SJSA1 (cell line): ENCODE measurements around the gene PRRT1. TPM values are rescaled to one million over a fixed set of nuclear protein-coding genes. Genes with fewer than 3 reads are reported as not detected.

Experiments
- DNase-seq, 2 experiments: peaks; one replicate each; pipeline ENCODE4 v3.0.0-alpha.2; 2015 to 2020; ENCODE audit warnings: low spot score in 2 of 2, low read depth in 1 of 2
- H3K27ac ChIP-seq: fragments of 250-450 bp; sonication (Bioruptor Pico); 2 replicates; pipeline ENCODE4 v1.5.1; 2020; ENCODE audit warnings: mild to moderate bottlenecking, moderate library complexity
- H3K27me3 ChIP-seq: fragments of 250-450 bp; sonication (Bioruptor Pico); replicated peaks from 2 replicates; pipeline ENCODE4 v1.5.1; 2020; ENCODE audit warnings: mild to moderate bottlenecking, moderate library complexity
- H3K36me3 ChIP-seq: fragments of 250-450 bp; sonication (Bioruptor Pico); 2 replicates; pipeline ENCODE4 v1.5.1; 2020; ENCODE audit warnings: mild to moderate bottlenecking
- H3K4me1 ChIP-seq: fragments of 250-450 bp; sonication (Bioruptor Pico); replicated peaks from 2 replicates; pipeline ENCODE4 v1.6.1; 2021; ENCODE audit warnings: mild to moderate bottlenecking
- H3K4me3 ChIP-seq: fragments of 250-450 bp; sonication (Bioruptor Pico); 2 replicates; pipeline ENCODE4 v1.5.1; 2020; ENCODE audit warnings: mild to moderate bottlenecking
- H3K9me3 ChIP-seq: fragments of 250-450 bp; sonication (Bioruptor Pico); replicated peaks from 2 replicates; pipeline ENCODE4 v1.5.1; 2020; ENCODE audit warnings: mild to moderate bottlenecking
- total RNA-seq: library from RNA; depleted of rRNA; stranded (reverse); fragments of >200 nt; shearing (Covaris generic); gene quantifications from 2 replicates; pipeline ENCODE4 v1.2.3, GENCODE V29; 2014

Gene PRRT1
- total RNA-seq, 1 experiment from 2014 or later, result not detected

- peaks cover 60% of the 10 kb centered on the region for H3K36me3 ChIP-seq
- no peak for DNase-seq
Measured at GRCh38 chr6:32183483-32184083, 31.8 kb upstream of the PRRT1 start.

GRCh38 chr6:32183030-32183429 is 31.3 kb upstream of the PRRT1 start:
- Histone ChIP-seq H3K9me3 (no peaks in the 10 kb centered on the region), H3K4me1 (peaks cover 8% of the 10 kb centered on the region), H3K4me3 (no peak overlapping the region), H3K36me3 (peaks cover 55% of the 10 kb centered on the region), H3K27ac (no peak overlapping the region), H3K27me3 (no peaks in the 10 kb centered on the region)
- DNase-seq, result no peak

More at GRCh38 chr6:32183483-32184083, 31.8 kb upstream of the PRRT1 start:
- H3K4me1 ChIP-seq, result peaks cover 14% of the 10 kb centered on the region
- no peak overlapping the region for H3K27ac ChIP-seq
- H3K9me3 ChIP-seq, result no peaks in the 10 kb centered on the region
- no peaks in the 10 kb centered on the region for H3K27me3 ChIP-seq
- H3K4me3 ChIP-seq, result no peak overlapping the region

- H3K4me1 ChIP-seq, result peaks cover 5% of the 10 kb centered on the region
- H3K27me3 ChIP-seq, result no peaks in the 10 kb centered on the region
- no peaks in the 10 kb centered on the region for H3K9me3 ChIP-seq
- peaks cover 50% of the 10 kb centered on the region for H3K36me3 ChIP-seq
- no peak overlapping the region for H3K27ac ChIP-seq
- no peak overlapping the region for H3K4me3 ChIP-seq
- no peak for DNase-seq
Measured at GRCh38 chr6:32182555-32182981, 30.8 kb upstream of the PRRT1 start.

GRCh38 chr6:32181915-32182529 is 30.3 kb upstream of the PRRT1 start:
- no peaks in the 10 kb centered on the region for H3K9me3 ChIP-seq
- H3K27me3 ChIP-seq, result no peaks in the 10 kb centered on the region
- no peak overlapping the region for H3K4me3 ChIP-seq
- no peak overlapping the region for H3K27ac ChIP-seq
- no peak for DNase-seq
- H3K4me1 ChIP-seq, result peaks cover 9% of the 10 kb centered on the region
- peaks cover 44% of the 10 kb centered on the region for H3K36me3 ChIP-seq

- Histone ChIP-seq H3K9me3 (no peaks in the 10 kb centered on the region), H3K27me3 (no peaks in the 10 kb centered on the region), H3K36me3 (peaks cover 36% of the 10 kb centered on the region), H3K4me1 (peaks cover 17% of the 10 kb centered on the region), H3K27ac (no peak overlapping the region), H3K4me3 (no peak overlapping the region)
- DNase-seq, result no peak
Measured at GRCh38 chr6:32181148-32181702, 29.5 kb upstream of the PRRT1 start.

GRCh38 chr6:32179766-32180405 is 28.1 kb upstream of the PRRT1 start:
- H3K4me3 ChIP-seq, result no peak overlapping the region
- peaks cover 35% of the 10 kb centered on the region for H3K36me3 ChIP-seq
- peaks cover 23% of the 10 kb centered on the region for H3K4me1 ChIP-seq
- no peak for DNase-seq
- no peak overlapping the region for H3K27ac ChIP-seq
- H3K9me3 ChIP-seq, result no peaks in the 10 kb centered on the region
- no peaks in the 10 kb centered on the region for H3K27me3 ChIP-seq

GRCh38 chr6:32178547-32179440 is 27.1 kb upstream of the PRRT1 start:
- H3K4me1 ChIP-seq, result peaks cover 26% of the 10 kb centered on the region
- DNase-seq, result peak in 1 of 2 experiments; percentile 34
- H3K36me3 ChIP-seq, result peaks cover 29% of the 10 kb centered on the region
- peak overlapping the region; percentile 84 for H3K27ac ChIP-seq
- H3K9me3 ChIP-seq, result no peaks in the 10 kb centered on the region
- H3K27me3 ChIP-seq, result no peaks in the 10 kb centered on the region
- peak overlapping the region; percentile 48 for H3K4me3 ChIP-seq

GRCh38 chr6:32177788-32178546 is 26.2 kb upstream of the PRRT1 start, which contains the start of gene RNF5:
Gene RNF5 (plus strand): TSS chr6:32178405. CDS start chr6:32178512, 107 bp downstream.
- peak within 1 kb of the TSS; percentile 84 for H3K27ac ChIP-seq
- H3K4me1 ChIP-seq, result peaks cover 26% of the 10 kb centered on the region
- no peaks in the 10 kb centered on the region for H3K27me3 ChIP-seq
- H3K36me3 ChIP-seq, result peaks cover 21% of the 10 kb centered on the region
- H3K4me3 ChIP-seq, result peak within 1 kb of the TSS; percentile 48
- peak; percentile 99 for DNase-seq
- H3K9me3 ChIP-seq, result no peaks in the 10 kb centered on the region

GRCh38 chr6:32177183-32177787 is 25.5 kb upstream of the PRRT1 start:
- DNase-seq, result peak in 1 of 2 experiments; percentile 51
- Histone ChIP-seq H3K4me3 (peak overlapping the region; percentile 48), H3K27ac (peak overlapping the region; percentile 84), H3K27me3 (no peaks in the 10 kb centered on the region), H3K4me1 (peaks cover 26% of the 10 kb centered on the region), H3K36me3 (peaks cover 21% of the 10 kb centered on the region), H3K9me3 (no peaks in the 10 kb centered on the region)

- peak overlapping the region; percentile 84 for H3K27ac ChIP-seq
- H3K27me3 ChIP-seq, result no peaks in the 10 kb centered on the region
- DNase-seq, result no peak
- H3K36me3 ChIP-seq, result peaks cover 17% of the 10 kb centered on the region
- peak overlapping the region; percentile 48 for H3K4me3 ChIP-seq
- H3K4me1 ChIP-seq, result peaks cover 26% of the 10 kb centered on the region
- H3K9me3 ChIP-seq, result no peaks in the 10 kb centered on the region
Measured at GRCh38 chr6:32176476-32177182, 24.9 kb upstream of the PRRT1 start.

GRCh38 chr6:32175711-32176475 is 24.2 kb upstream of the PRRT1 start, which contains the start of gene AGPAT1:
Gene AGPAT1 (minus strand): TSS chr6:32176084. CDS start chr6:32171496, 4,588 bp downstream.
- Histone ChIP-seq H3K4me1 (peaks cover 26% of the 10 kb centered on the region), H3K36me3 (peaks cover 15% of the 10 kb centered on the region), H3K4me3 (peak within 1 kb of the TSS; percentile 48), H3K27ac (peak within 1 kb of the TSS; percentile 84), H3K9me3 (no peaks in the 10 kb centered on the region), H3K27me3 (no peaks in the 10 kb centered on the region)
- DNase-seq, result peak; percentile 88 to 98
